ENCODE results near the gene CACNA1C.

CACNA1C gene

DNA sequence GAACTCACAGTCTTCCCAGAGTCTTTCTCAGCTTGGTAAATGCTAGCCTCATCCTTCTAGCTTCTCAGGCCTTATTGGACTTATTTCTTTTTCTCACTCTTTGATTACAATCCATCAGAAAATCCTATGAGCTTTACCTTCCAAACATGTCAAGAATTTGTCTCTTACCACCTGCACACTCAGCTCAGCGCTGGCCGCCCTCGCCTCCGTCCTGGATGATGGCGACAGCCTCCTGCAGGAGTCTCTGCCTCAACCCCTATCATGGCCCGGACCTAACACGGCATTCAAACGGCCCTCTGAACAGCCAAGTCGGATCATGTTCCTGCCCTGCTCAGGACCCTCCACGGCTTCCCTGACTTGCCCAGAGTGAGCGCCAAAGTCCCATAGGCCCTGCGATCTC is 408.9 kb downstream of the CACNA1C start:
- no peaks in the 10 kb centered on the region for H3K27me3 ChIP-seq (ENCODE audit: control insufficient read depth, low read length)
- no peak for TF ChIP-seq EZH2phosphoT487 (IDR thresholded peaks at IDR 0.05; ENCODE audit: borderline replicate concordance, low read length)
- TF ChIP-seq, protein P1, sequence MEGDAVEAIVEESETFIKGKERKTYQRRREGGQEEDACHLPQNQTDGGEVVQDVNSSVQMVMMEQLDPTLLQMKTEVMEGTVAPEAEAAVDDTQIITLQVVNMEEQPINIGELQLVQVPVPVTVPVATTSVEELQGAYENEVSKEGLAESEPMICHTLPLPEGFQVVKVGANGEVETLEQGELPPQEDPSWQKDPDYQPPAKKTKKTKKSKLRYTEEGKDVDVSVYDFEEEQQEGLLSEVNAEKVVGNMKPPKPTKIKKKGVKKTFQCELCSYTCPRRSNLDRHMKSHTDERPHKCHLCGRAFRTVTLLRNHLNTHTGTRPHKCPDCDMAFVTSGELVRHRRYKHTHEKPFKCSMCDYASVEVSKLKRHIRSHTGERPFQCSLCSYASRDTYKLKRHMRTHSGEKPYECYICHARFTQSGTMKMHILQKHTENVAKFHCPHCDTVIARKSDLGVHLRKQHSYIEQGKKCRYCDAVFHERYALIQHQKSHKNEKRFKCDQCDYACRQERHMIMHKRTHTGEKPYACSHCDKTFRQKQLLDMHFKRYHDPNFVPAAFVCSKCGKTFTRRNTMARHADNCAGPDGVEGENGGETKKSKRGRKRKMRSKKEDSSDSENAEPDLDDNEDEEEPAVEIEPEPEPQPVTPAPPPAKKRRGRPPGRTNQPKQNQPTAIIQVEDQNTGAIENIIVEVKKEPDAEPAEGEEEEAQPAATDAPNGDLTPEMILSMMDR (IDR thresholded peaks at IDR 0.05; ENCODE audit: low read depth, low read length, poor library complexity, severe bottlenecking): no peak
- no peak overlapping the region for H3K4me3 ChIP-seq (ENCODE audit: low read length)

DNA sequence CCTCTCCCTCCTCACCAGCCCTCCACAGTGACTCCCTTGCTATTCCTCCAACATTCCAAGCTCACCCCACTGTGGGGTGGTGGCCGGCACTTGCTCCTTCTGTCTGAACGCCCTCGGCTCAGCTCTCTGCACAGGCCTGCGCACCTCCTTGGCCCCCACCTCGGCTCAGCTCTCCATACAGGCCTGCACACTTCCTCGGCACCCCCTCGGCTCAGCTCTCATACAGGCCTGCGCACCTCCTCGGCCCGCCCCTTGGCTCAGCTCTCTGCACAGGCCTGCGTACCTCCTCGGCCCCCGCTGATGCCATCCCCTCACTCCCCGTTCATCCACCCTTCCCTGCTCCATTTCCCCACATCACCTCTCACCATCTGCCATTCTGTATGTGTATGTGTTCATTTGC is 409.3 kb downstream of the CACNA1C start:
- no peak overlapping the region for H3K27ac ChIP-seq (ENCODE audit: low read depth, low read length)
- no peaks in the 10 kb centered on the region for H3K27me3 ChIP-seq (ENCODE audit: control insufficient read depth, low read length)
- no peaks in the 10 kb centered on the region for H3K9me2 ChIP-seq (replicated peaks; ENCODE audit: control insufficient read depth, low read length)
- H3K79me2 ChIP-seq (ENCODE audit: control insufficient read depth, low read length): no peaks in the 10 kb centered on the region
- H3K9me3 ChIP-seq (ENCODE audit: control insufficient read depth, insufficient read depth, low read length): no peaks in the 10 kb centered on the region
- H3K36me3 ChIP-seq (ENCODE audit: control insufficient read depth, low read length): no peaks in the 10 kb centered on the region
- H3F3A ChIP-seq (ENCODE audit: control insufficient read depth, insufficient read depth): no peaks in the 10 kb centered on the region
- TF ChIP-seq EZH2phosphoT487 (IDR thresholded peaks at IDR 0.05; ENCODE audit: borderline replicate concordance, low read length): no peak
- TF ChIP-seq, protein P1 (IDR thresholded peaks at IDR 0.05; ENCODE audit: low read depth, low read length, poor library complexity, severe bottlenecking): no peak
- no peaks in the 10 kb centered on the region for H3K4me1 ChIP-seq (ENCODE audit: control insufficient read depth, low read length)
- H3K4me2 ChIP-seq (ENCODE audit: low read length): no peak overlapping the region
- H4K20me1 ChIP-seq (ENCODE audit: control insufficient read depth, insufficient read depth, low read depth, low read length): no peaks in the 10 kb centered on the region
- H3K4me3 ChIP-seq (ENCODE audit: low read length): no peak overlapping the region

More for the DNA sequence above, 408.9 kb downstream of the CACNA1C start:
- no peak overlapping the region for H3K4me2 ChIP-seq (ENCODE audit: low read length)
- H3K79me2 ChIP-seq (ENCODE audit: control insufficient read depth, low read length): no peaks in the 10 kb centered on the region
- H3F3A ChIP-seq (ENCODE audit: control insufficient read depth, insufficient read depth): no peaks in the 10 kb centered on the region
- H3K4me1 ChIP-seq (ENCODE audit: control insufficient read depth, low read length): no peaks in the 10 kb centered on the region
- no peaks in the 10 kb centered on the region for H3K9me2 ChIP-seq (replicated peaks; ENCODE audit: control insufficient read depth, low read length)
- H3K36me3 ChIP-seq (ENCODE audit: control insufficient read depth, low read length): no peaks in the 10 kb centered on the region
- no peaks in the 10 kb centered on the region for H3K9me3 ChIP-seq (ENCODE audit: control insufficient read depth, insufficient read depth, low read length)
- H3K27ac ChIP-seq (ENCODE audit: low read depth, low read length): no peak overlapping the region
- no peaks in the 10 kb centered on the region for H4K20me1 ChIP-seq (ENCODE audit: control insufficient read depth, insufficient read depth, low read depth, low read length)

DNA sequence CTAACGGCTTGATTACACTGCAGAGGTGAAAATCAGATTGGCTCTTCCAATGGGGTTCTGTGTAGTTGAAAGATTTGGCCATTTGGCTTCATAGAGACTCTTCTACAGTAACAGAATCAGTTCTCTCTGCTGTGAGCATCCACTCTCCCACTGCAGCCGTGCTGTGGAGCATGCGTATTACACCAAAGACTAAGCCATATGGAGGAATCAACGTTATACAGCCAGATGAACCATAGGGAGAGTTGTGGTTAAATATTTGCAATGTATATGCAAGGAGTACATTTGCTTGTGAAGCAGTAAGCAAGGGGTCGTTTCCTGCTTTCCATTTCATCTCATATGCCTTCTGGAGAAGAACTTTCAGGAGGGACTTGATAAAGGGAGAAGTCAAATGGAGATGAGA is 410.9 kb downstream of the CACNA1C start:
- Histone ChIP-seq H3F3A (ENCODE audit: control insufficient read depth, insufficient read depth) (no peaks in the 10 kb centered on the region), H3K9me3 (ENCODE audit: control insufficient read depth, insufficient read depth, low read length) (no peaks in the 10 kb centered on the region), H3K36me3 (ENCODE audit: control insufficient read depth, low read length) (no peaks in the 10 kb centered on the region), H3K4me2 (ENCODE audit: low read length) (no peak overlapping the region), H3K4me1 (ENCODE audit: control insufficient read depth, low read length) (no peaks in the 10 kb centered on the region), H3K27ac (ENCODE audit: low read depth, low read length) (no peak overlapping the region), H3K9me2 (replicated peaks; ENCODE audit: control insufficient read depth, low read length) (no peaks in the 10 kb centered on the region), H3K4me3 (ENCODE audit: low read length) (no peak overlapping the region), H3K27me3 (ENCODE audit: control insufficient read depth, low read length) (no peaks in the 10 kb centered on the region), H3K79me2 (ENCODE audit: control insufficient read depth, low read length) (no peaks in the 10 kb centered on the region), H4K20me1 (ENCODE audit: control insufficient read depth, insufficient read depth, low read depth, low read length) (no peaks in the 10 kb centered on the region)
- TF ChIP-seq, protein P1 (IDR thresholded peaks at IDR 0.05; ENCODE audit: low read depth, low read length, poor library complexity, severe bottlenecking): no peak
- TF ChIP-seq EZH2phosphoT487 (IDR thresholded peaks at IDR 0.05; ENCODE audit: borderline replicate concordance, low read length): no peak

DNA sequence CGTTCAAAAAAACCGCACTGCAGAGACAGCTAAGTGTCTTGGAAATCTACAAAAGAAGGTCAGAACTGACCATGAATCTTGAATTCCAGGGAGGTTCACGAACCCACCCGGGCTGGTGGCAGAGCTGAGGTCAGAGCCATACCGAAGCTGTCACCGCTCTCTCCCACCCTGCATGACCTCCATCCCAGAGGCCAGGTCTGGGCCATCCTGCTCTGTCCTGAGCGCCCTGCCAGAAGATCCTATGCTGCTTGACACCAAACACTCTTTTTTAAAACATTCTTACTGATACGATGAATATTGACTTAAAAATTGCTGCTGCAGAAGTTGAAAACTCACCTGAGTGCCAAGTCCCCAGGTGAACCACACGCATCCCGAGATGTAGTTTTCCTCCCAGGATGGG is 412.9 kb downstream of the CACNA1C start:
- Histone ChIP-seq H3K27ac (ENCODE audit: low read depth, low read length) (no peak overlapping the region), H3F3A (ENCODE audit: control insufficient read depth, insufficient read depth) (no peaks in the 10 kb centered on the region), H3K9me3 (ENCODE audit: control insufficient read depth, insufficient read depth, low read length) (no peaks in the 10 kb centered on the region), H3K4me1 (ENCODE audit: control insufficient read depth, low read length) (no peaks in the 10 kb centered on the region), H3K27me3 (ENCODE audit: control insufficient read depth, low read length) (no peaks in the 10 kb centered on the region), H3K36me3 (ENCODE audit: control insufficient read depth, low read length) (no peaks in the 10 kb centered on the region), H4K20me1 (ENCODE audit: control insufficient read depth, insufficient read depth, low read depth, low read length) (no peaks in the 10 kb centered on the region), H3K4me2 (ENCODE audit: low read length) (no peak overlapping the region), H3K9me2 (replicated peaks; ENCODE audit: control insufficient read depth, low read length) (no peaks in the 10 kb centered on the region), H3K79me2 (ENCODE audit: control insufficient read depth, low read length) (no peaks in the 10 kb centered on the region), H3K4me3 (ENCODE audit: low read length) (no peak overlapping the region)
- no peak for TF ChIP-seq EZH2phosphoT487 (IDR thresholded peaks at IDR 0.05; ENCODE audit: borderline replicate concordance, low read length)
- TF ChIP-seq, protein P1 (IDR thresholded peaks at IDR 0.05; ENCODE audit: low read depth, low read length, poor library complexity, severe bottlenecking): no peak

Measured in DOHH2 (cell line).